D721Med (cell line): ENCODE measurements around the gene TMA16.
A peak's percentile ranks its signal among the peaks of the same experiment; 100 is the strongest.

Source experiments
- DNase-seq: peaks from one replicate; pipeline ENCODE4 v3.0.0; 2011; ENCODE audit warnings: low spot score; ENCODE audit not compliant: insufficient read length
- FAIRE-seq: peaks from 2 replicates; lab custom pipeline; 2011; peaks lifted over from hg19 to GRCh38; lab: Jason Lieb, UNC
- TF ChIP-seq, protein P1 (sequence below): IDR thresholded peaks from 2 replicates; pipeline ENCODE4 v1.5.1; 2012; ENCODE audit warnings: mild to moderate bottlenecking, control low read depth; ENCODE audit not compliant: insufficient read depth; ENCODE audit errors: missing control alignments

Gene TMA16

GRCh38 chr4:163558539-163559044 lies 64.1 kb downstream of the TMA16 start:
- no peak for DNase-seq
- FAIRE-seq = no peak
- TF ChIP-seq, protein P1, sequence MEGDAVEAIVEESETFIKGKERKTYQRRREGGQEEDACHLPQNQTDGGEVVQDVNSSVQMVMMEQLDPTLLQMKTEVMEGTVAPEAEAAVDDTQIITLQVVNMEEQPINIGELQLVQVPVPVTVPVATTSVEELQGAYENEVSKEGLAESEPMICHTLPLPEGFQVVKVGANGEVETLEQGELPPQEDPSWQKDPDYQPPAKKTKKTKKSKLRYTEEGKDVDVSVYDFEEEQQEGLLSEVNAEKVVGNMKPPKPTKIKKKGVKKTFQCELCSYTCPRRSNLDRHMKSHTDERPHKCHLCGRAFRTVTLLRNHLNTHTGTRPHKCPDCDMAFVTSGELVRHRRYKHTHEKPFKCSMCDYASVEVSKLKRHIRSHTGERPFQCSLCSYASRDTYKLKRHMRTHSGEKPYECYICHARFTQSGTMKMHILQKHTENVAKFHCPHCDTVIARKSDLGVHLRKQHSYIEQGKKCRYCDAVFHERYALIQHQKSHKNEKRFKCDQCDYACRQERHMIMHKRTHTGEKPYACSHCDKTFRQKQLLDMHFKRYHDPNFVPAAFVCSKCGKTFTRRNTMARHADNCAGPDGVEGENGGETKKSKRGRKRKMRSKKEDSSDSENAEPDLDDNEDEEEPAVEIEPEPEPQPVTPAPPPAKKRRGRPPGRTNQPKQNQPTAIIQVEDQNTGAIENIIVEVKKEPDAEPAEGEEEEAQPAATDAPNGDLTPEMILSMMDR = no peak

- TF ChIP-seq, protein P1 = no peak
- FAIRE-seq = no peak
Observed at GRCh38 chr4:163562496-163562895, 68.0 kb downstream of the TMA16 start.

GRCh38 chr4:163563592-163563991 lies 69.1 kb downstream of the TMA16 start:
- FAIRE-seq = no peak
- TF ChIP-seq, protein P1 = no peak
- no peak for DNase-seq

More at GRCh38 chr4:163562496-163562895, 68.0 kb downstream of the TMA16 start:
- DNase-seq = no peak

- no peak for DNase-seq
- TF ChIP-seq, protein P1 = no peak
- no peak for FAIRE-seq
Observed at GRCh38 chr4:163564221-163564720, 69.8 kb downstream of the TMA16 start.

DNA sequence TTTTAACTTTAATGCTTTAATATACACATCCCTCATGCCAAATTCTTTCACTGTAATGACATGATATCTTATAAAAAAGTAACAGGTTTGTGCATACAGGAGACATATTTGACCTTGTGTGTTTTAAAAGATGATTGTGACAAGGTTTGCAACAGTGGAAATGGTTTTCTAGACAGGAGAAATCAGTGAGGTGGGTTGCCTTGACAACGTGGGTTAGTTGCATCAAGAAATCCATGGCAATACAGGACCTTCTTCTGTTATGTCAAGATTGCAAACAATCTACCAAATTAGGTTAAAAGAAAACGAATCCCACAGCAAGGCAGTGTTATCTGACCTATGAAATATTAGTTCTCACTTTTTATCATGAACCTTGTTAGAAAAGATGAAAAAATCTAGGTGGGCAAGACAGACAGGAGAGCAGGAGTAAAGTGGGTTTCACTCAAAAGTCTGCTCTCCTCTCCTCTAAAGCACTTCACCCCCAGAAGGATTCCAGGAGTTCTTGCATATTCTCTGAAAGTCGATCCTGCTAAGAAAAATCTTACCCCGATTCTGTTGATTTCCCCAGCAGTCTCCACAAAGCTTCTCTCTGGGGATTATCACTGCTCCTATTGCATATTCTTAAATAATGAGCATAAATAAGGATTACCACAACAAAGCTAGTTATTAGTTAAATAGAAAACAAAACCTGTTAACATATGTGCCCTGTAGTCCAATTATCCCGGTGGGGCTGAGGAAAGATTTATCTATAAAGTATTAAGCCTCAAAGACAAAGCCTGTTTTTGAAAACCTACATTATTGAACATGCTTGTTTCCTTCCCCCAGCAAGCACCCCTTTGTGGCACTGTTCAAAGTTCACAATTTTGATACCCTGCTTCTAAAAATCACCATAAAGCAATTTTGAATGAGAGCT lies 71.0 kb downstream of the TMA16 start:
- FAIRE-seq = peak; percentile 74
- TF ChIP-seq, protein P1 = no peak
- no peak for DNase-seq

DNA sequence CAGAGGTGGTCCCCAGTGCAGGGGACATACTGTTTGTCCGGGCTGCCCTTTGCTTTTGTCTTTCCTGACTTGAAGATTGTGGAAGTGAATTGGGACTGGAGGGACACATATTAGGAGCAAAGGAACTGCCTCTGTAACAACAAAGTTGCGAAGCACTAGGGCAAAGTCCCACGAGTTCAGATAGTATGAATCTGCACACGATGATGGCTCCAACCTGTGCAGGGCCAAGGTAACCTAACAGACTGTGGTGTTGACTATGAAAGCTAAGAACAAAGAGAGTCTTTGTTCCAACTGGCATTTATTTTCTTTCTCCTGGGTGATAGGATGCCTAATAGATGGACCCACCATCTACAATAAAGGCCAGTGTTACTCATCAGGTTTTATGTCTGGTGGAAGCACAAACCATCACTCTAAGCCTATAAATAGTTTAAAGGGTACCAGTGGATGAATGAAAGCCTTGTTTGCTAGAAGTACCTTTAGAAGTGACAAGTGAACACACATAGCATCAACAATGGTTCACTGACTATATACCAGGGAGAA lies 71.8 kb downstream of the TMA16 start:
- TF ChIP-seq, protein P1 = no peak
- DNase-seq (no peak), FAIRE-seq (no peak)
